Uterus (tissue), 2 donors: ENCODE measurements around the gene SON.

Source experiments
- POLR2A ChIP-seq, 2 donors: fragments of 450-650 bp; IDR thresholded peaks; one replicate each; pipeline ENCODE4 v1.6.1; 2016; ENCODE audit warnings: antibody characterized with exemption in 2 of 2, mild to moderate bottlenecking in 1 of 2, moderate library complexity in 1 of 2
- TF ChIP-seq, protein P1 (sequence below), 4 experiments: fragments of 200-600 bp in 2 of 4; fragments of 450-650 bp in 2 of 4; sonication (generic) in 2 of 4; IDR thresholded peaks; one replicate each; pipeline ENCODE4 v1.5.1; 2016 to 2019; ENCODE audit warnings: antibody characterized with exemption in 4 of 4, mild to moderate bottlenecking in 2 of 4, moderate library complexity in 1 of 4

DNA sequence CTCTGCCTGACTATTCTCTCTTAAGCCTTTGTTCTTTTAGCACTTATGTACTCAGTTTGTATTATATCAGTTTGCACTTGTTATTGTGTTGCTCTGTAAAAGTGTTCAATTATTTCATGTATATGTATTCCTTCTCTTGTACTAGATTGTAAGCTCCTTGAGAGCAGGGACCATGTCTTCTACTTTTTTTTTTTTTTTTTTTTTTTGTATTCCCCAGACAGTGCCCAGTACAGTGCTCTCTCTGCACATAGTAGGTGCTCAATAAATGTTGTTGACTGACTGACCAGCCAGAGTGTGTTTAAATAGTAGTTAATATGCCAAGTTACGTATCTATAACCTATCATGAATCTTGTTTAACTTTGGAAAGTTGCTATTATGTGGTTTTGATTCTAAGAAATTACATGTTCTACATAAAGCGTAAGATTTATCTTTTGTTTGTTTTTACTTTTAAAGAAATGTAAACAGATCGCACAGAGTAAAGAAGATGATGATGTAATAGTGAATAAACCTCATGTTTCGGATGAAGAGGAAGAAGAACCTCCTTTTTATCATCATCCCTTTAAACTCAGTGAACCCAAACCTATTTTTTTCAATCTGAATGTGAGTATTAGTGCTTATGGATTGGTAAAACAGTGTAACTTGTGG is 16.1 kb downstream of the SON start:
- TF ChIP-seq, protein P1, sequence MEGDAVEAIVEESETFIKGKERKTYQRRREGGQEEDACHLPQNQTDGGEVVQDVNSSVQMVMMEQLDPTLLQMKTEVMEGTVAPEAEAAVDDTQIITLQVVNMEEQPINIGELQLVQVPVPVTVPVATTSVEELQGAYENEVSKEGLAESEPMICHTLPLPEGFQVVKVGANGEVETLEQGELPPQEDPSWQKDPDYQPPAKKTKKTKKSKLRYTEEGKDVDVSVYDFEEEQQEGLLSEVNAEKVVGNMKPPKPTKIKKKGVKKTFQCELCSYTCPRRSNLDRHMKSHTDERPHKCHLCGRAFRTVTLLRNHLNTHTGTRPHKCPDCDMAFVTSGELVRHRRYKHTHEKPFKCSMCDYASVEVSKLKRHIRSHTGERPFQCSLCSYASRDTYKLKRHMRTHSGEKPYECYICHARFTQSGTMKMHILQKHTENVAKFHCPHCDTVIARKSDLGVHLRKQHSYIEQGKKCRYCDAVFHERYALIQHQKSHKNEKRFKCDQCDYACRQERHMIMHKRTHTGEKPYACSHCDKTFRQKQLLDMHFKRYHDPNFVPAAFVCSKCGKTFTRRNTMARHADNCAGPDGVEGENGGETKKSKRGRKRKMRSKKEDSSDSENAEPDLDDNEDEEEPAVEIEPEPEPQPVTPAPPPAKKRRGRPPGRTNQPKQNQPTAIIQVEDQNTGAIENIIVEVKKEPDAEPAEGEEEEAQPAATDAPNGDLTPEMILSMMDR (IDR thresholded peaks at IDR 0.05) = no peak
- TF ChIP-seq POLR2A (IDR thresholded peaks at IDR 0.05) = no peak
